DMS79 (cell line): ENCODE results near the gene PIGV.

Source experiments
- DNase-seq: peaks from one replicate; lab custom pipeline; 2025; lab: John Stamatoyannopoulos, UW

PIGV gene

DNA sequence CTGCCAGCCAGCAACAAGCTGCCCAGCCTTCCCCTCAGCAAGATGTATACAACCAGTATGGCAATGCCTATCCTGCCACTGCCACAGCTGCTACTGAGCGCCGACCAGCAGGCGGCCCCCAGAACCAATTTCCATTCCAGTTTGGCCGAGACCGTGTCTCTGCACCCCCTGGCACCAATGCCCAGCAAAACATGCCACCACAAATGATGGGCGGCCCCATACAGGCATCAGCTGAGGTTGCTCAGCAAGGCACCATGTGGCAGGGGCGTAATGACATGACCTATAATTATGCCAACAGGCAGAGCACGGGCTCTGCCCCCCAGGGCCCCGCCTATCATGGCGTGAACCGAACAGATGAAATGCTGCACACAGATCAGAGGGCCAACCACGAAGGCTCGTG lies 13.3 kb upstream of the PIGV start:
- DNase-seq: no peak

DNA sequence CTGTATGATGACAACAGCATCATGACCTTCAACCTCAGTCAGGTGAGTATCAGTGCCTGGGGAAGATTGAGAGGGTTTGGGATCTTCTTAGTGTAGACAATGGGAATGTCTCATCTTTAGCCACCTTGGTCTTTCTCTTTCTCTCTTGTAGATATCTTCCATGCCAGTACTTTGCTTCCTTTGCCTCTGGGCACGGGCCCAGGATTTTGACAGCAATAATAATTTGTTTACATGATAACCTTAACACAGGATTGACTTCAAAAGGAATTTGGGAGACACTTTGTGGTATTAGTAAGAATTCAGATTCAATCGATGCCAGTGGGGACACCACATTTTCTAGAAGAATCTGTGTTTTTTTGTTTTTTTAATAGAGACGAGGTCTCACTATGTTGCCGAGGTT lies 12.1 kb upstream of the PIGV start:
- no peak for DNase-seq

DNA sequence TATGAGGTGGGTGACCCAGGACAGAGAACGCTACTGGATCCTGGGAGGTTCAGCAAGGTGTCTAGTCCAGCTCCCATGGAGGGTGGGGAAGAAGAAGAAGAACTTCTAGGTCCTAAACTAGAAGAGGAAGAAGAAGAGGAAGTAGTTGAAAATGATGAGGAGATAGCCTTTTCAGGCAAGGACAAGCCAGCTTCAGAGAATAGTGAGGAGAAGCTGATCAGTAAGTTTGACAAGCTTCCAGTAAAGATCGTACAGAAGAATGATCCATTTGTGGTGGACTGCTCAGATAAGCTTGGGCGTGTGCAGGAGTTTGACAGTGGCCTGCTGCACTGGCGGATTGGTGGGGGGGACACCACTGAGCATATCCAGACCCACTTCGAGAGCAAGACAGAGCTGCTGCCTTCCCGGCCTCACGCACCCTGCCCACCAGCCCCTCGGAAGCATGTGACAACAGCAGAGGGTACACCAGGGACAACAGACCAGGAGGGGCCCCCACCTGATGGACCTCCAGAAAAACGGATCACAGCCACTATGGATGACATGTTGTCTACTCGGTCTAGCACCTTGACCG lies 8.6 kb upstream of the PIGV start:
- no peak for DNase-seq

DNA sequence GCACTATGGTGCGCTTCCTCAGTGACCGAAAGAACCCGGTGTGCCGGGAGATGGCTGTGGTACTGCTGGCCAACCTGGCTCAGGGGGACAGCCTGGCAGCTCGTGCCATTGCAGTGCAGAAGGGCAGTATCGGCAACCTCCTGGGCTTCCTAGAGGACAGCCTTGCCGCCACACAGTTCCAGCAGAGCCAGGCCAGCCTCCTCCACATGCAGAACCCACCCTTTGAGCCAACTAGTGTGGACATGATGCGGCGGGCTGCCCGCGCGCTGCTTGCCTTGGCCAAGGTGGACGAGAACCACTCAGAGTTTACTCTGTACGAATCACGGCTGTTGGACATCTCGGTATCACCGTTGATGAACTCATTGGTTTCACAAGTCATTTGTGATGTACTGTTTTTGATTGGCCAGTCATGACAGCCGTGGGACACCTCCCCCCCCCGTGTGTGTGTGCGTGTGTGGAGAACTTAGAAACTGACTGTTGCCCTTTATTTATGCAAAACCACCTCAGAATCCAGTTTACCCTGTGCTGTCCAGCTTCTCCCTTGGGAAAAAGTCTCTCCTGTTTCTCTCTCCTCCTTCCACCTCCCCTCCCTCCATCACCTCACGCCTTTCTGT lies 7.3 kb upstream of the PIGV start:
- no peak for DNase-seq

DNA sequence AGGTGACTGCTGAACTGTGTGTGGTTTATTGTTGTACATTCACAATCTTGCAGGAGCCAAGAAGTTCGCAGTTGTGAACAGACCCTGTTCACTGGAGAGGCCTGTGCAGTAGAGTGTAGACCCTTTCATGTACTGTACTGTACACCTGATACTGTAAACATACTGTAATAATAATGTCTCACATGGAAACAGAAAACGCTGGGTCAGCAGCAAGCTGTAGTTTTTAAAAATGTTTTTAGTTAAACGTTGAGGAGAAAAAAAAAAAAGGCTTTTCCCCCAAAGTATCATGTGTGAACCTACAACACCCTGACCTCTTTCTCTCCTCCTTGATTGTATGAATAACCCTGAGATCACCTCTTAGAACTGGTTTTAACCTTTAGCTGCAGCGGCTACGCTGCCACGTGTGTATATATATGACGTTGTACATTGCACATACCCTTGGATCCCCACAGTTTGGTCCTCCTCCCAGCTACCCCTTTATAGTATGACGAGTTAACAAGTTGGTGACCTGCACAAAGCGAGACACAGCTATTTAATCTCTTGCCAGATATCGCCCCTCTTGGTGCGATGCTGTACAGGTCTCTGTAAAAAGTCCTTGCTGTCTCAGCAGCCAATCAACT lies 6.4 kb upstream of the PIGV start:
- no peak for DNase-seq

DNA sequence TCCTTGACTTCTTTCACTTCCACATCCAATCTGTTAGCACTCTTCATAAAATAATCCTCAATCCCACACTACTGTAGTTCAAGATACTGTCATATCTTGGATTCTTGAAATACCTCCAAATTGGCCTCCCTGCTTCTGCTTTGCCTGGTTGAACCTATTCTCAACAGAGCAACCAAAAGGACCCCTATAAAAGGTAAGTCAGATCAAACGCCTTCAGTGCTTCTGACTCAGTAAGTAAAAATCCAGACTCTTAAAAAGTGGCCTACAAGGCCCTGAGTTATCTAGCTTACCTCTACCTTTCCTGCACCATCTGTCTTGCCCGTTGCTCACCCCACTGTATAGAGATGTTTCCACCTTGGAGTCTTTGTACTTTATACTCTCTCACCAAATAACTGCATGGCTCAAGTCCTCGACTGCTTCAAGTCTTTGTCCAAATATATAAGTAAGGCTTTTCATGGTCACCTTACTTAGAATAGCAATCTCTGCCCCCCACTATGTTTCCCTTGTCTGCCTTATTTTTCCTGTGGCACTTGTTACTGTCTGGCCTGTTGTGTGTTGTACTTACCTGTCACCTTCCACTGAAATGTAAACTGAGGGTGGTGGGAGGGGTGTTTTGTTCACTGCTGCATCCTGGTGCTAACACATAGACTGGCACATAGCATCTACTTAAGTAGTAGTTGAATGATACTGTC lies 5.1 kb upstream of the PIGV start:
- DNase-seq: no peak

- DNase-seq: no peak
These were observed 4.1 kb upstream of the PIGV start for GRCh38 chr1:26783646-26784022.

DNA sequence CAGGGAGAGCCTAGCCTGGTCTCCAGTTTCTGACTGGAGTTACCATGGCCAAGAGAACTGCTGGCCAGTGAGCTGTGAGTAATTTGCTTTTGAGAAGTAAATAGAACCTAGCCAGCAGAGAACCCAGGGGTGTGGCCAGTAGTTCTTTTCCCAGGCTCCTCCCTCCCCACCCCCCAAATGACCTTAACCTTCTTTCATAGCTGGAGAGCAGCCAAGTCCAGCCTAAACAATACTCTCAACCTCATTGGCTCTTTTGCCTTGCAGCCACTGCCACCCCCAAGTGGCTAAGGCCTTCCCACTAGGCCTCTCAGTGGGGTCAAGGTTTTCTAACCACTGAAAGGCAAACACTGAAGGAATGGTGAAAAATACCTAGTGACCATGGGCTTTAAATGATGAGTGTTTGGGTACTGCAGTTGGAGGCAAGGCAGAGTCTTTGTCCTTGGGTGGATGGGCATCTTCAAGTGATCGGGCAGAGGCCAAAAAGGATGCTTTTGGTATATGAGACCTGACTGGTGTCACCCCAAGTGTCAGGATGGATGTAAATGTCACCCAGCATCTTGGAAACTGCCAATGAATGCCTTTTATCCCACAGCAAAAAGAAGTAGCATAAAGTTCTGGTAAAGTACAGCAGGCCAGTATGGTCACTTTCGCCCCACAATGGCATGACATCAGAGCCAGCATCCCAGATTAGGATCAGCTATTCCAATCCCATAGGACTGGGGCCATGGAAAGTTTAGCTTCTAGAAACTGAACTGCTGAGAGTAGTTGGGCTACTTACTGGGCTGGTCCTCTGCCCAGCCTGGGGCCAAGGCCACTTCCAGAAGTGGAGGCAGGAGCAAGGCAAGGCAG lies 3.5 kb upstream of the PIGV start:
- DNase-seq: no peak

DNA sequence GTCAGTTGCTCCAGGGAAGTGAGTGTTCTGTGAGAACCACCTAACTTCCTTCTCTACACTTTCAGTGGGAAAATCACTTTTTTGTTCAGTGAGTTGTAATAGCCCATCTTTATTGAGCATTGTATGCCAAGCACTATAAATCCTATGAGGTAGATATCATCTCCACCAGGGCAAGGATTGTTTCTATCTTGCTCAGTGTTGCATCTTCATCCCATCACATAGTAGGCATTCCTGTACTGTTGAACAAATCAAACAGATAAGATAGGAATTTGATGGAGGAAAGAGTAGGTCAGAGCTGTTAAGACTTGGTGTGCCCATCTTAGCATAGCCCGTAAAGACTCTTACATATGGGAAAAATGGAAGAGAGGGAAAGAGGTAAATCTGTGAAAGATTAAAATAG lies 2.9 kb upstream of the PIGV start:
- DNase-seq: no peak

- DNase-seq: no peak
These were observed 1.9 kb upstream of the PIGV start for GRCh38 chr1:26785611-26786436.

GRCh38 chr1:26786437-26787380 lies 1.0 kb upstream of the PIGV start:
- DNase-seq: no peak

- DNase-seq: peak; percentile 85
These were observed 407 bp upstream of the PIGV start for GRCh38 chr1:26787381-26787705.

DNA sequence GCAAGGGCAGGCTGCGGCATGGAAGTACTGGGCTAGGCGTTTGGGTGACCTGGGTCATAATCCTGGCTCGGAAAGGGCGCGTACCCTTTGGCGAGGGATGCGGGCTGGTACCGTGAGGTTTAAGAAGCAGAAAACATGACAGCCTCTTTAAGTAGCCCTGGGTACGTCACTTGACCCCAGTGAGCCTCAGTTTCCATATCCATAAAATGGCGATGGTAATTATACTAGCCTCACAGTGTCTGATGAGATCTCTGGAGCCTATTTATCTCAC lies 700 bp downstream of the PIGV start:
- DNase-seq: no peak

DNA sequence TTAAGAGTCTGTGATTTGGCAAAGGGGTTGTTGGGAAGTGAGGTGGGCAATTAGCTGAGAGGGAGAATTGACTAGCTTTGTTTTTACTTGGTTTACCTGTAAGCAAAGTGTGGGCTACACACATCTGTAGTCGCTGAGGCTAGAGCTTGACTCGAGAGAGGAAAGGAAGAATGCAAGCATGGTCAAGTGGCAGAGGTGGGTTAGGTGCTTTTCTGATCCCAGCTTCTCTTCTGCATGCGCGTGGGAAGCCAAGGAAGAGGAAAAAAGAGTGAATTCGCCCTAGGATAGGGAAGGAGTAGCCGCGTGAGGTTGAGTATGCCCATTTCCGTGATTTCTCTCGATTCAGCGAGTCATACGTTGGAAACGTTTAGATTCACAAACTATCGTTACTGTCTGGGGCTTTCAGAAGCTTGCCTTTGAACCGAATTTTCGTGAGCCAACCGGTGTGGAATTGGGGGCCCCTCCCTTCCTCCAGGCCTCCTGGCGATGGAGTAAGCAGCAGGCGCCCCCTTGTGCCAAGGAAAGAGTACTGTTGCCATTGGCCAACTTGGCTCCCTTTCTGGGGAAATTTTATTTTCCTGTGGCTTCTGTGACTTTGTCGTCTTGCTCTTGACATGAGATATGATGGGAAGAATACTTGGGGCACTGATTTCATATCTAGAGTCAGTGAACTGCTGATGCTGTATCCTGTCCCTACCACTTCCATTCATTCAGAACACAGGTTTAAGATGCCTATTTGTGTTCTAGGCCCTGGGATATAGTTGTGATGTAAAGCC lies 1.3 kb downstream of the PIGV start:
- DNase-seq: peak; percentile 83

DNA sequence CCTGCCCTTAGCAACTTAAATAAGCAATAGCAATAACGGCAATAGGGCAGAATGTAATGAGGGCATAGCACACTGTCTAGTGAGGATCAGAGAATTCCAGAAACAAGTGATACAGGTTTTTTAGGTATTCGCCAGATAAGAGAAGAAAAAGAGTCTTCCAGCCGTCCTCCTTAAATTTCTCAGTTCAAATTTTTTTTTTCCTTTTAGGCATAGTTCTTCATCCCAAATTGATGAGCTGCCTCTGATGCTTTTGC lies 1.8 kb downstream of the PIGV start:
- DNase-seq: no peak

DNA sequence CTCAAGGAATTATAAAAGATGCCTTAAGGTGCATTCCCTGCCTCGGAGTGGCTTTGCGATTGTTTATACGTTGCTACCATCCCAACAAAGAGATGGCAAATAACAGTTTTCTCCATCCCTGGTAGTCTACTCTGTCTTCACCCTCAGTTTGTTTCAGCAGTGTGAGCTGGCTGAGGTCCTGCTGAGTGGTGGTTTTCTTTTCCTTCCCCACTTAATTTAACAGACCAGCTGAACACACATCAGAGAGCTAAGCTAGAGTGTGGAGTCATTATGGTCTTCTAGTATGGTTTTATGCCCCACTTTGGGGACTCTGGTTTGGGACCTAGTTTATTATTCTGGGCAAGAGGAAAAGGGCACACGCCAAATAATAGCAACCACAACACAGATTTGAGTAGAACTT lies 2.2 kb downstream of the PIGV start:
- no peak for DNase-seq

DNA sequence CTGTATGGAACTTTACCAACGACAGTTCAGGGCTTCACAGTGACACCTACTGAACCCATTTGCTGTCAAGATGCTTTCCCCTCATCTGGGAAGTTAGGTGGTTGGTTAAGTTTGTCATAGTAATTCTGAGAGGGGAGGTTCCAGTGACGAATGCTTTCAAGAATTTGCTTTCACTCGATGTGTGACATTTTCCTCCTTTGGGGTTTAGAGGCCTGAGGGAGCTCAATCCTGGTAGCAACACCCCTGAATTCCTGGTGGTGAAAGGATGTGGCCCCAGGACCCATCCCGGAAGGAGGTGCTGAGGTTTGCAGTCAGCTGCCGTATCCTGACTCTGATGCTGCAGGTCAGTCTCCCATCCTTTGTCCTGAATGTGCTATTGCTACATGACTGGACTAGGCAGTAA lies 2.8 kb downstream of the PIGV start:
- no peak for DNase-seq

- DNase-seq: no peak
These were observed 3.4 kb downstream of the PIGV start for GRCh38 chr1:26791148-26791547.

- DNase-seq: no peak
These were observed 3.9 kb downstream of the PIGV start for GRCh38 chr1:26791626-26792025.

GRCh38 chr1:26792924-26793323 lies 5.2 kb downstream of the PIGV start:
- no peak for DNase-seq
